ENCODE measurements around the gene GAL3ST1. TPM values are rescaled to one million over a fixed set of nuclear protein-coding genes. Genes with fewer than 3 reads are reported as not detected.
A peak's percentile ranks its signal among the peaks of the same experiment; 100 is the strongest.
"Not testable (repeated sequence)": the region's sequence is repeated elsewhere in the genome, so short reads cannot be mapped to it uniquely, and the experiment has no call there.

The GAL3ST1 gene, protein sequence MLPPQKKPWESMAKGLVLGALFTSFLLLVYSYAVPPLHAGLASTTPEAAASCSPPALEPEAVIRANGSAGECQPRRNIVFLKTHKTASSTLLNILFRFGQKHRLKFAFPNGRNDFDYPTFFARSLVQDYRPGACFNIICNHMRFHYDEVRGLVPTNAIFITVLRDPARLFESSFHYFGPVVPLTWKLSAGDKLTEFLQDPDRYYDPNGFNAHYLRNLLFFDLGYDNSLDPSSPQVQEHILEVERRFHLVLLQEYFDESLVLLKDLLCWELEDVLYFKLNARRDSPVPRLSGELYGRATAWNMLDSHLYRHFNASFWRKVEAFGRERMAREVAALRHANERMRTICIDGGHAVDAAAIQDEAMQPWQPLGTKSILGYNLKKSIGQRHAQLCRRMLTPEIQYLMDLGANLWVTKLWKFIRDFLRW
- 0.17 TPM for polyA plus RNA-seq (2013)

DNA sequence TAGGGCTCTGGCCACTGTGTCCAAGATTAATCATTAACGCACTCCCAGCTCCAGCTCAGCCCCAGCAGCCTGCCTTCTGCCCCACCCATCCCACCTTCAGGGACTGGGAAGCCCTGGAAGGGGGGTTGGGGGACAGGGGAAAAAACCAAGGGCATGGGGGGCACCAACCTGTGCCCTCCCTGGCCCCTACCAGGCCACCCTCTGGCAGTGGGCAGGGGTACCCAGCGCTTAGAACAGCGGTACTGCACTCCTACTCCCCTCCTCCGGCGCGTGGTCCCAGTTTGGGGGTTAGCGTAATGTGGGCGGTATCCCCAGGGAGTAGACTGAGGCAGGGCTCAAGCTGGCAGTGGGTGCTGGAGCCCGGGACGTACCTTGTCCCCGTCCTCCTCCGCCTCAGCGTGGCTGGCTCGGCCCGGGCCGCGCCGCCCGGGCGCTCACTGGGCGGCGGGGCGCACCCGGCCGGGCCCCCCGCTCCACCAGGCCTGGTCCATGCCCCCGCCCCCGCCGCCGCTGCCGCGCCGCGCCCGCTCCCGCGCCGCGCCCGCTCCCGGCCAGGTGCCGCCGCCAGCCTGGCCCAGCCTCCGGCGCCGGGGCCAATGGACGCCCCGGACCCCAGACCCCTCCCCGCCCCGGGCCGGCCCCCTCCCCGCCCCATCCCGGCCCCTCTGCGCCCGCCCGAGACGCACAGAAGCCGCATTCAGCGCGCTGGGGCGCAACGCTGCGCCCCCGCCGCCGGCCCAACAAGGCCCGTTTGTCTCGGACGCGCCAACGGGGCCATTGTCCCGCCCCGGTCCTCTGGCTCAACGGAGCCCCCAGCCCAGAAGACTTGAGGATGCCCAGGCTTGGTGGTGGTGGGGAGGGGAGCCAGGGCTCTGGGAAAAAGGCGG, at the start of gene GAL3ST1:
GAL3ST1 (minus strand) TSS at position 571 of the 887 bp plus-strand sequence. CDS start 17,273 bp downstream, outside the sequence.
- Histone ChIP-seq H3K4me3 (ENCODE audit: control insufficient read depth in 1 of 7, extremely low read depth in 1 of 7, insufficient read depth in 4 of 7, low read depth in 2 of 7, low read length in 6 of 7) (no peak within 1 kb of the TSS), H3K4me1 (ENCODE audit: control extremely low read depth in 1 of 4, control insufficient read depth in 4 of 4, insufficient read depth in 4 of 4, low read length in 3 of 4) (peaks cover 0 to 4% (median 2%) of the 10 kb centered on the region in 4 experiments), H3K36me3 (ENCODE audit: control insufficient read depth in 4 of 4, insufficient read depth in 4 of 4, low read length in 3 of 4) (peaks cover 13 to 44% (median 29%) of the 10 kb centered on the region in 4 experiments), H3K27me3 (replicated peaks in 2 of 5; ENCODE audit: control insufficient read depth in 4 of 5, insufficient read depth in 5 of 5, low read length in 4 of 5) (peaks cover 0 to 34% (median 19%) of the 10 kb centered on the region in 5 experiments), H3K27ac (ENCODE audit: insufficient read depth in 1 of 2, low read depth in 1 of 2, low read length in 2 of 2, poor library complexity in 1 of 2, severe bottlenecking in 2 of 2) (no peak within 1 kb of the TSS), H3K9me3 (ENCODE audit: control extremely low read depth in 1 of 5, control insufficient read depth in 4 of 5, insufficient read depth in 2 of 5, low read depth in 1 of 5, low read length in 4 of 5) (no peaks in the 10 kb centered on the region)
- ChIA-PET CTCF (no interaction called here), POLR2A (no interaction called here)
- WGBS (ENCODE audit: insufficient coverage) = 23% methylated on average over 67 of the region's 75 CpGs
- DNase-seq = no peak

DNA sequence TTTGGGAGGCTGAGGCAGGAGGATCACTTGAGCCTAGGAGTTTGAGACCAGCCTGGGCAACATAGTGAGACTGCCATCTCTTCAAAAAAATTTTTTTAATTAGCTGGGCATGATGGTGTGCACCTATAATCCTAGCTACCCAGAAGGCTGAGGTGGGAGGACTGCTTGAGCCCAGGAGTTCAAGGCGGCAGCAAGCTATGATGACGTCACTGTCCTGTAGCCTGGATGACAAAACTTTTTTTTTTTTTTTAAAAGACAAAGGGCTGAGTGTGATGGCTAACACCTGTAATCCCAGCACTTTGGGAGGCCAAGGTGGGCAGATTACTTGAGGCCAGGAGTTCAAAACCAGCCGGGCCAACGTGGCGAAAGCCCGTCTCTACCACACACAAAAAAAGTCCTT, 45.4 kb upstream of the GAL3ST1 start:
- CTCF ChIA-PET = interaction anchor here (0.6 to 3.3 kb wide), 5 partner anchors 9 to 136 kb away, joined by 3 to 10 read pairs (median 3); no protein-coding TSS in a partner anchor
- POLR2A ChIA-PET = not testable (repeated sequence)
- 100% methylated on average over 3 of the region's 6 CpGs for WGBS (ENCODE audit: insufficient coverage)

DNA sequence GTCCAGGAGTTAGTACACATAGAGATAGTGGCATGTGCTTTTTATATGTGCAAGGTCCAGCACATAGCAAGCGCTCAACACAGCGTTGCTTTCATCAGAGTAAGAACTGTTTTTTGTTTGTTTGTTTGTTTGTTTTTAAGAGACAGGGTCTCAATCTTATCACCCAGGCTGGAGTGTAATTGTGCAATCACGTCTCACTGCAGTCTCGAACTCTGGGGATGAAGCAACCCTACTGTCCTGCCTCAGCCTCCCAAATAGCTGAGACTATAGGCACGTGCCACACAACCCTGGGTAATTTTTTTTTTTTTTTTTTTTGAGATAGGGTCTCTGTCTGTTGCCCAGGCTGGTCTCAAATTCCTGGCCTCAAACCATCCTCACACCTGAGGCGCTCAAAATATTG, 43.4 kb upstream of the GAL3ST1 start:
- CTCF ChIA-PET = no interaction called here
- POLR2A ChIA-PET = interaction anchor here (0.9 kb wide), 1 partner anchor 11 kb away, joined by 3 read pairs; the partner anchor contains the start of gene TCN2
- Histone ChIP-seq H3K27ac (ENCODE audit: insufficient read depth in 1 of 2, low read depth in 1 of 2, low read length in 2 of 2, poor library complexity in 1 of 2, severe bottlenecking in 2 of 2) (no peak overlapping the region), H3K27me3 (replicated peaks in 2 of 5; ENCODE audit: control insufficient read depth in 4 of 5, insufficient read depth in 5 of 5, low read length in 4 of 5) (no peaks in the 10 kb centered on the region), H3K9me3 (ENCODE audit: control extremely low read depth in 1 of 5, control insufficient read depth in 4 of 5, insufficient read depth in 2 of 5, low read depth in 1 of 5, low read length in 4 of 5) (no peaks in the 10 kb centered on the region), H3K4me1 (ENCODE audit: control extremely low read depth in 1 of 4, control insufficient read depth in 4 of 4, insufficient read depth in 4 of 4, low read length in 3 of 4) (no peaks in the 10 kb centered on the region), H3K4me3 (ENCODE audit: control insufficient read depth in 1 of 7, extremely low read depth in 1 of 7, insufficient read depth in 4 of 7, low read depth in 2 of 7, low read length in 6 of 7) (no peak overlapping the region), H3K36me3 (ENCODE audit: control insufficient read depth in 4 of 4, insufficient read depth in 4 of 4, low read length in 3 of 4) (no peaks in the 10 kb centered on the region)
- no peak for DNase-seq
- 93% methylated on average over 3 of the region's 6 CpGs for WGBS (ENCODE audit: insufficient coverage)

More for the DNA sequence above, 45.4 kb upstream of the GAL3ST1 start:
- H3K4me3 ChIP-seq (ENCODE audit: control insufficient read depth in 1 of 7, extremely low read depth in 1 of 7, insufficient read depth in 4 of 7, low read depth in 2 of 7, low read length in 6 of 7); H3K27ac ChIP-seq (ENCODE audit: insufficient read depth in 1 of 2, low read depth in 1 of 2, low read length in 2 of 2, poor library complexity in 1 of 2, severe bottlenecking in 2 of 2); H3K4me1 ChIP-seq (ENCODE audit: control extremely low read depth in 1 of 4, control insufficient read depth in 4 of 4, insufficient read depth in 4 of 4, low read length in 3 of 4); H3K27me3 ChIP-seq (replicated peaks in 2 of 5; ENCODE audit: control insufficient read depth in 4 of 5, insufficient read depth in 5 of 5, low read length in 4 of 5); DNase-seq; H3K36me3 ChIP-seq (ENCODE audit: control insufficient read depth in 4 of 4, insufficient read depth in 4 of 4, low read length in 3 of 4); H3K9me3 ChIP-seq (ENCODE audit: control extremely low read depth in 1 of 5, control insufficient read depth in 4 of 5, insufficient read depth in 2 of 5, low read depth in 1 of 5, low read length in 4 of 5): not testable (repeated sequence)

DNA sequence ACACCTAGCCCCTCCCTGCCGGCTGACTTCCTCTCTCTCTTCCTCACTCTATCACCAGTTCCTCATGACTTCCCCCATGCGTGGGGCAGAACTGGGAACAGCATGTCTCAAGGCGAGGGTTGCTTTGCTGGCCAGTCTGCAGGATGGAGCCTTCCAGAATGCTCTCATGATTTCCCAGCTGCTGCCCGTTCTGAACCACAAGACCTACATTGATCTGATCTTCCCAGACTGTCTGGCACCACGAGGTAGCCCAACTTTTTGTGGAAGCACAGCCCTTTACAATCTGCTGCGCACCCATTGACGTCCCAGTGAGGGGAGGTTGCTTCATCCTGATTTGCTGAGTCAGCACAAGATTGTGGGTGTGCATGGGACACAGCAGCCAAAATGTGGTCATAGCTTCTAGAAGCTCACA, 41.1 kb upstream of the GAL3ST1 start:
- Histone ChIP-seq H3K27me3 (replicated peaks in 2 of 5; ENCODE audit: control insufficient read depth in 4 of 5, insufficient read depth in 5 of 5, low read length in 4 of 5) (no peaks in the 10 kb centered on the region), H3K9me3 (ENCODE audit: control extremely low read depth in 1 of 5, control insufficient read depth in 4 of 5, insufficient read depth in 2 of 5, low read depth in 1 of 5, low read length in 4 of 5) (no peaks in the 10 kb centered on the region), H3K4me1 (ENCODE audit: control extremely low read depth in 1 of 4, control insufficient read depth in 4 of 4, insufficient read depth in 4 of 4, low read length in 3 of 4) (peaks cover 0 to 1% (median 0%) of the 10 kb centered on the region in 4 experiments), H3K4me3 (ENCODE audit: control insufficient read depth in 1 of 7, extremely low read depth in 1 of 7, insufficient read depth in 4 of 7, low read depth in 2 of 7, low read length in 6 of 7) (no peak overlapping the region), H3K36me3 (ENCODE audit: control insufficient read depth in 4 of 4, insufficient read depth in 4 of 4, low read length in 3 of 4) (no peaks in the 10 kb centered on the region), H3K27ac (ENCODE audit: insufficient read depth in 1 of 2, low read depth in 1 of 2, low read length in 2 of 2, poor library complexity in 1 of 2, severe bottlenecking in 2 of 2) (no peak overlapping the region)
- ChIA-PET POLR2A (no interaction called here), CTCF (interaction anchor here (1.2 to 2.1 kb wide), 2 partner anchors 10 to 11 kb away, joined by 3 to 6 read pairs; no protein-coding TSS in a partner anchor)
- 97% methylated on average over 7 of the region's 7 CpGs for WGBS (ENCODE audit: insufficient coverage)
- peak in 1 of 3 donors; percentile 14 for DNase-seq

DNA sequence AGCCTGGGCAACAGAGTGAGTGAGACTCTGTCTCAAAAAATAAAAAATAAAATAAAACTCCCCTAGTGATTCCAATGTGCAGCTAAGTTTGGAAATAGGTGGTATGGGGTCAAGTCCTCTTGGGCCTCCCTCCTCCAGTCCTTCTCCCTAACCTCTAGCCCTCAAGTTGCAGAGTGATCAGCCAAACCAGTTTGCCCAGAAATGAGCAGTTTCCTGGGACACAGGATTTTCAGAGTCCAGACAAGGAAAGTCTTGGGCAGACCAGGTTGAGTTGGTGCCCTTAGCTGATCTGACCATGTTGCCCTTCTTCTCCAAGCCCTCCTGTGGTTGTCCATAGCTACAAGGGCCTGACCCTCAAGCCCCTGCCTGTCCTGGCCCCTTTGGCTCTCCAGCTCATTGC, 40.4 kb upstream of the GAL3ST1 start:
- ChIA-PET POLR2A (no interaction called here), CTCF (interaction anchor here (0.9 to 2.1 kb wide), 3 partner anchors 9 to 20 kb away, joined by 3 to 6 read pairs (median 3); partner anchors contain the start of gene SLC35E4)
- H3K36me3 ChIP-seq (ENCODE audit: control insufficient read depth in 4 of 4, insufficient read depth in 4 of 4, low read length in 3 of 4) = no peaks in the 10 kb centered on the region

DNA sequence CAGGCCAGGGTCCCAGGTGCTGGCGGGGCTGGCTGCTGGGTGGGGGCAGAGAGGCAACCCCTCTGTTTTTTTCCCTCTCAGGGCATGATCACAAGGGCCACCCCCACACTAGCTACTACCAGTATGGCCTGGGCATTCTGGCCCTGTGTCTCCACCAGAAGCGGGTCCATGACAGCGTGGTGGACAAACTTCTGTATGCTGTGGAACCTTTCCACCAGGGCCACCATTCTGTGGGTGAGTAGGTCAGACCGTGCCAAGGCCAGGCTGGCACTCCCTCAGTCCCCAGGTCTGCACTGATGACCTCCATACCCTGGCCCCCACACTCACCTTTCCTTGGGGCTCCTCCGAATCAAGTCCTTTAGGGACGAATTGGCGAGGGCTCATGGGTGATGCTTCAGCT, 39.8 kb upstream of the GAL3ST1 start:
- ChIA-PET POLR2A (no interaction called here), CTCF (interaction anchor here (0.9 to 2.1 kb wide), 3 partner anchors 8 to 21 kb away, joined by 3 to 6 read pairs (median 3); partner anchors contain the start of gene SLC35E4)

More for the DNA sequence above, 40.4 kb upstream of the GAL3ST1 start:
- no peaks in the 10 kb centered on the region for H3K27me3 ChIP-seq (replicated peaks in 2 of 5; ENCODE audit: control insufficient read depth in 4 of 5, insufficient read depth in 5 of 5, low read length in 4 of 5)
- no peak overlapping the region for H3K27ac ChIP-seq (ENCODE audit: insufficient read depth in 1 of 2, low read depth in 1 of 2, low read length in 2 of 2, poor library complexity in 1 of 2, severe bottlenecking in 2 of 2)
- H3K4me3 ChIP-seq (ENCODE audit: control insufficient read depth in 1 of 7, extremely low read depth in 1 of 7, insufficient read depth in 4 of 7, low read depth in 2 of 7, low read length in 6 of 7) = no peak overlapping the region
- no peak for DNase-seq
- H3K9me3 ChIP-seq (ENCODE audit: control extremely low read depth in 1 of 5, control insufficient read depth in 4 of 5, insufficient read depth in 2 of 5, low read depth in 1 of 5, low read length in 4 of 5) = no peaks in the 10 kb centered on the region
- peaks cover 0 to 8% (median 4%) of the 10 kb centered on the region in 4 experiments for H3K4me1 ChIP-seq (ENCODE audit: control extremely low read depth in 1 of 4, control insufficient read depth in 4 of 4, insufficient read depth in 4 of 4, low read length in 3 of 4)

More for the DNA sequence above, 39.8 kb upstream of the GAL3ST1 start:
- Histone ChIP-seq H3K4me3 (ENCODE audit: control insufficient read depth in 1 of 7, extremely low read depth in 1 of 7, insufficient read depth in 4 of 7, low read depth in 2 of 7, low read length in 6 of 7) (no peak overlapping the region), H3K9me3 (ENCODE audit: control extremely low read depth in 1 of 5, control insufficient read depth in 4 of 5, insufficient read depth in 2 of 5, low read depth in 1 of 5, low read length in 4 of 5) (no peaks in the 10 kb centered on the region), H3K27ac (ENCODE audit: insufficient read depth in 1 of 2, low read depth in 1 of 2, low read length in 2 of 2, poor library complexity in 1 of 2, severe bottlenecking in 2 of 2) (no peak overlapping the region), H3K4me1 (ENCODE audit: control extremely low read depth in 1 of 4, control insufficient read depth in 4 of 4, insufficient read depth in 4 of 4, low read length in 3 of 4) (peaks cover 0 to 14% (median 10%) of the 10 kb centered on the region in 4 experiments), H3K36me3 (ENCODE audit: control insufficient read depth in 4 of 4, insufficient read depth in 4 of 4, low read length in 3 of 4) (no peaks in the 10 kb centered on the region), H3K27me3 (replicated peaks in 2 of 5; ENCODE audit: control insufficient read depth in 4 of 5, insufficient read depth in 5 of 5, low read length in 4 of 5) (no peaks in the 10 kb centered on the region)
- WGBS (ENCODE audit: insufficient coverage) = 100% methylated on average over 2 of the region's 7 CpGs
- no peak for DNase-seq
